Left lung (tissue), 10 donors: ENCODE results near the gene RBM33. TPM values are rescaled to one million over a fixed set of nuclear protein-coding genes. Genes with fewer than 3 reads are reported as not detected.

Experiments
- ATAC-seq: fragments of 200-7000 bp; cut with Tn5 transposase; one replicate; pipeline ENCODE4 v1.9.1; 2020; ENCODE audit warnings: moderate library complexity
- DNase-seq, 4 donors: peaks; one replicate each; pipeline ENCODE4 v3.0.0-alpha.2; 2013 to 2020
- H3K27ac ChIP-seq, 2 donors: fragments of 200-600 bp; sonication (generic) in 1 of 2; one replicate each; pipeline versions ENCODE4 v1.5.0 to v1.8.0; 2020 to 2021
- H3K27me3 ChIP-seq, 2 donors: fragments of 200-600 bp; sonication (generic) in 1 of 2; one replicate each; pipeline versions ENCODE4 v1.5.0 to v1.8.0; 2020 to 2021
- H3K36me3 ChIP-seq, 2 donors: fragments of 200-600 bp; sonication (generic) in 1 of 2; one replicate each; pipeline versions ENCODE4 v1.5.0 to v1.8.0; 2020 to 2021
- H3K4me1 ChIP-seq, 2 donors: fragments of 200-600 bp; one replicate each; pipeline ENCODE4 v1.8.0; 2021
- H3K4me3 ChIP-seq, 2 donors: fragments of 200-600 bp; sonication (generic) in 1 of 2; one replicate each; pipeline versions ENCODE4 v1.5.0 to v1.8.0; 2020 to 2021; ENCODE audit warnings: mild to moderate bottlenecking in 1 of 2
- H3K9me3 ChIP-seq, 2 donors: fragments of 200-600 bp; sonication (generic) in 1 of 2; one replicate each; pipeline versions ENCODE4 v1.5.0 to v1.8.0; 2020 to 2021
- CTCF ChIP-seq, 2 donors: fragments of 200-600 bp; sonication (generic) in 1 of 2; IDR thresholded peaks; one replicate each; pipeline versions ENCODE4 v1.5.0 to v1.8.0; 2021; ENCODE audit warnings: antibody characterized with exemption in 2 of 2
- intact Hi-C, 2 donors: fragments of 100-400 bp; cut with DNase I; formaldehyde crosslinking; loops; one replicate each; pipeline versions ENCODE4 v1.11.2 to v1.14.2; 2022
- polyA plus RNA-seq, 6 donors: library from polyadenylated mRNA; unstranded; fragments of 120-200 nt; gene quantifications; one replicate each; pipeline ENCODE4 v1.2.1, GENCODE V29; 2013; ENCODE audit not compliant: insufficient read length in 6 of 6
- total RNA-seq, 2 donors: library from RNA; stranded (reverse); fragmentation: NEBNext Ultra II Directional; extraction: Animal tissue kit (Norgen Biotek cat#: 25700); gene quantifications; one replicate each; pipeline ENCODE4 v1.2.1, GENCODE V29; 2021
- donor health status: DM: no; HTN: yes; CAD: no.
- donor health status: DM: no; HTN: no; CAD: no.

RBM33 gene
- total and polyA plus RNA-seq, 8 donors = 35.2 to 56.4 (median 45.0) TPM

- peaks cover 0 to 37% of the 10 kb centered on the region in 2 donors for H3K4me1 ChIP-seq
- DNase-seq = peak; percentile 68 to 94 (median 78)
- no peaks in the 10 kb centered on the region for H3K36me3 ChIP-seq
- no peaks in the 10 kb centered on the region for H3K9me3 ChIP-seq
- H3K4me3 ChIP-seq = no peak overlapping the region
- peak; percentile 87 for ATAC-seq
- H3K27ac ChIP-seq = no peak overlapping the region
- peak; percentile 97 to 99 for TF ChIP-seq CTCF (IDR thresholded peaks at IDR 0.05)
- intact Hi-C loops = loop anchor here in 1 of 2 donors (10.0 kb wide), 1 partner anchor 166 kb away; no protein-coding TSS in a partner anchor
- peaks cover 0 to 12% of the 10 kb centered on the region in 2 donors for H3K27me3 ChIP-seq
Measured at GRCh38 chr7:155598810-155599210, 45.7 kb upstream of the RBM33 start.

- H3K4me3 ChIP-seq = no peak overlapping the region
- H3K36me3 ChIP-seq = no peaks in the 10 kb centered on the region
- DNase-seq = no peak
- no peaks in the 10 kb centered on the region for H3K9me3 ChIP-seq
- ATAC-seq = no peak
- H3K4me1 ChIP-seq = peaks cover 0 to 16% of the 10 kb centered on the region in 2 donors
- intact Hi-C loops = loop anchor here in 1 of 2 donors (5.0 kb wide), 1 partner anchor 135 kb away; no protein-coding TSS in a partner anchor
- TF ChIP-seq CTCF (IDR thresholded peaks at IDR 0.05) = no peak
- no peak overlapping the region for H3K27ac ChIP-seq
- peaks cover 0 to 12% of the 10 kb centered on the region in 2 donors for H3K27me3 ChIP-seq
Measured at GRCh38 chr7:155602156-155602555, 42.3 kb upstream of the RBM33 start.

GRCh38 chr7:155602750-155603149 is 41.7 kb upstream of the RBM33 start:
- no peak for TF ChIP-seq CTCF (IDR thresholded peaks at IDR 0.05)
- Histone ChIP-seq H3K27ac (no peak overlapping the region), H3K4me3 (no peak overlapping the region), H3K36me3 (no peaks in the 10 kb centered on the region), H3K9me3 (no peaks in the 10 kb centered on the region), H3K27me3 (peaks cover 0 to 12% of the 10 kb centered on the region in 2 donors), H3K4me1 (peaks cover 0 to 16% of the 10 kb centered on the region in 2 donors)
- DNase-seq (no peak), ATAC-seq (no peak)
- intact Hi-C loops = loop anchor here in 1 of 2 donors (5.0 kb wide), 1 partner anchor 135 kb away; no protein-coding TSS in a partner anchor

- intact Hi-C loops = loop anchor here in 1 of 2 donors (5.0 kb wide), 1 partner anchor 134 kb away; no protein-coding TSS in a partner anchor
- H3K4me1 ChIP-seq = peaks cover 0 to 16% of the 10 kb centered on the region in 2 donors
- no peak for TF ChIP-seq CTCF (IDR thresholded peaks at IDR 0.05)
- H3K4me3 ChIP-seq = no peak overlapping the region
- H3K36me3 ChIP-seq = no peaks in the 10 kb centered on the region
- H3K27me3 ChIP-seq = peaks cover 0 to 12% of the 10 kb centered on the region in 2 donors
- no peak for ATAC-seq
- H3K27ac ChIP-seq = no peak overlapping the region
- no peaks in the 10 kb centered on the region for H3K9me3 ChIP-seq
- no peak for DNase-seq
Measured at GRCh38 chr7:155603205-155603857, 41.1 kb upstream of the RBM33 start.

GRCh38 chr7:155603858-155604503 is 40.5 kb upstream of the RBM33 start:
- Histone ChIP-seq H3K4me1 (peaks cover 0 to 11% of the 10 kb centered on the region in 2 donors), H3K27ac (no peak overlapping the region), H3K27me3 (peaks cover 0 to 10% of the 10 kb centered on the region in 2 donors), H3K4me3 (no peak overlapping the region), H3K36me3 (no peaks in the 10 kb centered on the region), H3K9me3 (no peaks in the 10 kb centered on the region)
- DNase-seq (no peak), ATAC-seq (no peak)
- TF ChIP-seq CTCF (IDR thresholded peaks at IDR 0.05) = no peak
- intact Hi-C loops = loop anchor here in 1 of 2 donors (5.0 kb wide), 1 partner anchor 133 kb away; no protein-coding TSS in a partner anchor
